Non-pigmented ciliary epithelial cell (primary cell): ENCODE data around the gene KRT26.
"Not testable (repeated sequence)": the region's sequence is repeated elsewhere in the genome, so short reads cannot be mapped to it uniquely, and the experiment has no call there.

ENCODE experiments used
- DNase-seq: peaks from one replicate; pipeline ENCODE4 v3.0.0-alpha.2; 2010; ENCODE audit warnings: low read depth

The KRT26 gene, protein sequence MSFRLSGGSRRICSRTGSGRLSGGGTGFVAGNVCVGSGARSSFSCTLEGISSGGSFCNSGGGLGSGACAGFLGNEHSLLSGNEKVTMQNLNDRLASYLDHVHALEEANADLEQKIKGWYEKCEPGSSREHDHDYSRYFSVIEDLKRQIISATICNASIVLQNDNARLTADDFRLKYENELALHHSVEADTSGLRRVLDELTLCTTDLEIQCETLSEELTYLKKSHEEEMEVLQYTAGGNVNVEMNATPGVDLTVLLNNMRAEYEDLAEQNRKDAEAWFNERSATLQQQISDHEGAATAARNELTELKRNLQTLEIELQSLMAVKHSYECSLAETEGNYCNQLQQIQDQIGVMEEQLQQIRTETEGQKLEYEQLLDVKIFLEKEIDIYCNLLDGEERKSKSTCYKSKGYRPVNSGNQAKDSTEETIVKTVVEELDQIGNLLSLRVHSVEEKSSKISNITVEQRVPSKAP

DNA sequence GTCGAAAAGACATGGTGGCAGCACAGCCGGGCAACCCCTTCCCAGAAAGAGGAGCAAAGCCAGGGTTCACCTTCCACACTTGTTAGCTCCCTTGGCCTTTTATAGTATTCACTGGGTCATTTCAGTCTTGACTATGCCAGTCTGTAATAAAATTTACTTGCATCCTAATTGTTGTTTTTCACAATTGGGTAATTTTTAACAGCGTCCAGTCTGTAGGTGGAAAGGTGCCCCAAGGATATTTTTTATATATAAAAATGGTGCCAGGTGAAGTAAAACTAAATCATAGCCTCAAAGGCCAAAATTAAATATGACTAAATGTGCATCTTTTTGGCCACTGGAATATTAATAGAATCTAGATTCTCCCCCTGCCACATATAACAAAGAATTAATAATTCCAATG, at the start of gene KRT26:
Gene KRT26, minus strand, starts transcription at position 101 of the 400 bp plus-strand sequence. Its CDS starts 88 bp downstream, at position 13.
- no peak for DNase-seq

DNA sequence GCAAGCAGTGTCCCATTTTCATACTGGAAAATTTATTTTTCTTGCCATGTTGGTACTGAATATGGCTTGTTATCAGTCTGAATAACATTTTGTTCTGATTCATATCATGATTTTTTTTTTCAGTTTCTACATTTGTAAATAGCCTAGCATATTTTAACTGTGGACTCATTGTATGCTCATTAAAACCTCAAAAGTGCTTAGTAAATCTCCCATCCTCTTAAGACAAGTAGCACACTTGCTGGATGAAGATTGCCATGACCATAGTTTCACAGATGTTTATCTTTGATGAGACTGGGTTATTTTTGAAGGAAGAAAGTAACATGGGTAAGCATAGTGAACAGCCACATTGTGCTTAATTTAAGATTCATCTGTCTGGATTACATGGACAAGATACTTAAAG, 49.5 kb upstream of the KRT26 start:
- DNase-seq = no peak

DNA sequence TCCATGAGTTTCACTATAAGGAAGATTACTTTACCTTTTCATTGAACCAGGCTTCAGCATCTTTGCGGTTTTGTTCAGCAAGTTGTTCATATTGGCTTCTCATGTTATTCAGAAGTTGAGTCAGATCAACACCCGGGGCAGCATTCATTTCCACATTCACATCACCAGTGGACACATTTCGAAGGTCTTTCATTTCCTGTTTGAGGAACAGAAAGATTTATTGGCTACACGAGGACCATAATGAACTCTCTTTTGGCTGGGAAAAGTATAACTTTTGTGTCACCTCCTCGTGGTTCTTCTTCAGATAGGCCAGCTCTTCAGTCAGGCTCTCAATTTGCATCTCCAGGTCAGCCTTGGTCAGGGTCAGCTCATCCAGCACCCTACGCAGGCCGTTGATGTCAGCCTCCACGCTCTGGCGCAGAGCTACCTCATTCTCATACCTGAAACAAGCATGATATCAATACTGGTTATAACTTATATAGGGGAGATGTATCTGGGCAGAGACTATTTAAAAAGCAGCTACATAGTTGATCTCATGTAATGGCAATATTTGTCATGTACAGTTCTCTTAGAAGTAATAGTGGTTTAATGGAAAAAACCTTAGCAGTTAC, 48.3 kb upstream of the KRT26 start:
- no peak for DNase-seq

DNA sequence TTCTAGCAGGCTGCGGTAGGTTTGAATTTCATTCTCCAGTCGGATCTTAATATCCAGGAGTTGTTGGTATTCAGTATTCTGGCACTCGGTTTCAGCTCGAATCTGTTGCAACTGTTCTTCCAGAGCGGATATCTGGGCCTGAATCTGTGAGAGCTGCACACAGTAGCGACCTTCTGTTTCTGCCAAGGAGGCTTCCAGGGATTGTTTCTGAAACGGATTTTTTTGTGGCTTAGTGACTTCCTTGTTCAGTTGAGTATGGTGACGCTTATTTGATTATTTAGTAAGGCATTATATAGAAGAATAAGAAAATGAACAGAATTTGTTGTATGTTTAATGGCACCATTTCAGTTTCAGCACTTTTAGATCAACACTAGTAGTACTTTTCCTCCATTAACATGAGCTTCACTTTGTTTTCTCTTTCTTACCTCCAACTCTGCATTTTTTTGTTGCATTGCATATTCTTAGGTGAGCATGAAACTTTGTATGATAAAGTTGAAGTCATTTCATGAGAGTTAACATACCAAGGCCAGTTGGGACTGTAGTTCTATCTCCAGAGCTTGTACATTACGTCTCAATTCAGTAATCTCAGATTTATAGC, 47.6 kb upstream of the KRT26 start:
- no peak for DNase-seq

DNA sequence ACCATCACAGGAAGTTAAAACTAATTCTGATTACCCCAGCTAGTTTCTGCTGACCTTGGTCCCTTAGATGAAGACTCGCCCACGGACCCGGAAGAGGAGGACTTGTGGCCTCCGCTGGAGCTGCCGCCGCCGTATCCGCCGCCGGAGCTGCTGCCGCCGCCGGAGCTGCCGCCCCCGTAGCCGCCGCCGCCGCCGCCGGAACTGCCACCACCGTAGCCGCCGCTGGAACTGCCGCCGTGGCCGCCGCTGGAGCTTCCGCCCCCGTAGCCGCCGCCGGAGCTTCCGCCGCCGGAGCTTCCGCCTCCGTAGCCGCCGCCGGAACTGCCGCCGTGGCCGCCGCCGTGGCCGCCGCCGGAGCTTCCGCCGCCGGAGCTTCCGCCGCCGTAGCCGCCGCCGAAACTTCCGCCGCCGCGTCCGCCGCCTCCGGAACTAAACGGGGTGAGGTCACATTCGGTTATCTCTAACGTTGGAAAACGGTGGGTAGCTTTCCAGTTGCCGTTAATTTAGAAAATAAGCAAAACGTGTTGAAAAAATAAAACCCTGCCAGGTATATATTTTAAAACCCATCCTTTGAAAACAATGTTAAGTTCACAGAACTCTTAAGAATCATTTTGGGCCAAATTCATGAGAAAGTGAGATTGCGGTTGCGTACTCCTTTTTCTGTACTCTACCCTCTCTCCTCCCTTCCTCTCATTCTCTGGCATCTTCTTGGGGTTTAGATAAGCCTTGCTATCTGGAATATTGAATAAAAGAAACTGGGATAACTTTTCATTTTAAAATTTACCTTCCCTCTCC, 46.9 kb upstream of the KRT26 start:
- DNase-seq = no peak

DNA sequence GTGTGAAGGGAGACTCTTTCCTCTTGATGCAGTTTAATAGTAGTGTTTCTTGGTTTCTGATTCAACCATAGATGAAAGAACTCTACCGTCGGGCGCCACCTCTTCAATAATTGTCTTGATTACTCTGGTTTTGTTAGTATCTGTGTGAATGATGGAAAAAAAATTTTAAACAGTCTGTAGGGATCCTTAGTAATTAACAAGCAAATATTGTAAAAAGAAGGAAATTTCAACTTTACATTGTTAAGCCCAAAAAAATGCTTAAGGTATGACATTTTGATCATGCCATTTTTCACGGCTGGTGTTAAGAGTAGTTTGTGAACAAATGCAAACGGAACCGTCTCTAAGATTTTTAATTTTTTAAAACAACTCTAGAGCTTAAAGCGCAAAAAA, 46.3 kb upstream of the KRT26 start:
- DNase-seq = no peak

DNA sequence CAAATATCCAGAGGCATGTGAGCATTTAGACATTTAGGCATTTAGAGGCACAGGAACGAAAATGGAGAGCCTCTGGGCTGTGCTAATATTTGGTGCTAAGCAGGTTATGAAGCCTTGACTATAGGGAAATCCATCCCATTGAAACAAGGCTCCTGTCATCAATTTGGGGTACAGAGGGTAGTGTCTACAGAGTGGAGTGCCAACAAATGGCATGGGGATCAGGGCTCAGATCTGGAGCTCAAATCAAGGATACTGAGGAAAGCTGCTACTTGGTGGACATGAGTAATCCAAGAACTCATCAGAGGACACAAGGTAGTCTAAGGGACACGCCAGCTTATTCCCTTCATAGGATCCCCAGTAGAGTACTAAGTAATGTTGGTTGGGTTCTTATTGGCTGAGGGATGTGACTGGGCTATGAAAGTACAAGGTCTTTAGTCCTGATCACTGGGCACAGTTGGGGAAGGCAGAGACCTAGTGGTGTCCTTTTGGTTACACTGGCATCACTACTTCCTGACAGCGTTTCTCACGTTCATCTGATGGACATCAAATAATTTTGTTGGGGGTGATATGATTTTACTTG, 45.2 kb upstream of the KRT26 start:
- no peak for DNase-seq

DNA sequence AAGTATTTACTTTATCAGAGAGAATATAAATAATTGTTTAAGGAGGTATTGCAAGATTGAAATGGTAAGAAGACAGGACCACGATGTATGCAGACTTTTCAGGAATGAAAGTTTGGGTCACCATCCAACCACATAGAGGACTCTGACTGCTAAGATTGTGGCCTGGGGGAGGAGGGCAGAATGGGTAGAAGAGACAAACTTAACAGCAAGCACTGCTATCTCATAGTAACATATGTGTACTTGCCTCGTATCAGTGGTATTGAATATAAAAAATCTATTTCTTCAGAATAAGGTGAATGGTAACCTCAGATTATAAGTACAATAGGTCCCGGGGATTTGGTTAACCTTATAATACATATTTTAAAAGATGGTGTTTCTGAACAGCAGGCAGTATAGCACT, 44.6 kb upstream of the KRT26 start:
- DNase-seq = no peak

DNA sequence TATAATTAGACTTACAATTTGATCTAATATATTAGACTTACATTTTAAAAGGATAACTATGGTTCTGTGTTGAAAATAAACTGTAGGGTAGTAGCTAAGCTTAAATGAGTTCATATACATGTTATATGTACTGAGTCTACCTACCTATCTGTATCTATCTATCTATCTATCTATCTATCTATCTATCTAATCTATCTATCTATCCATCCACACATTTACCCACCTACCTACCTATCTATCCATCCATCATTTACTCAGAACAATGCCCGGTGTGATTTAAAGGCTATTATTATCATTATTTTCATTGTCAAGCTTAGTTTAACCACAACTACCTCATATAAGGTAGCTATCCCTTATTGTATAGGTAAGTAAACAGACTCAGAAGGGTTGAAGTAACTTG, 43.4 kb upstream of the KRT26 start:
- DNase-seq = no peak

DNA sequence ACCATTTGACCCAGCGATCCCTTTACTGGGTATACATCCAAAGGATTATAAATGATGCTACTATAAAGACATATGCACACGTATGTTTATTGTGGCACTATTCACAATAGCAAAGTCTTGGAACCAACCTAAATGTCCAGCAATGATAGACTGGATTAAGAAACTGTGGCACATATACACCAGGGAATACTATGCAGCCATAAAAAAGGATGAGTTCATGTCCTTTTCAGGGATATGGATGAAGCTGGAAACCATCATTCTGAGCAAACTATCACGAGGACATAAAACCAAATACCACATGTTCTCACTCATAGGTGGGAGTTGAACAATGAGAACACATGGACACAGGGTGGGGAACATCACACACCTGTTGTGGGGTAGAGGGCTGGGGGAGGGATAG, 42.7 kb upstream of the KRT26 start:
- DNase-seq = not testable (repeated sequence)

DNA sequence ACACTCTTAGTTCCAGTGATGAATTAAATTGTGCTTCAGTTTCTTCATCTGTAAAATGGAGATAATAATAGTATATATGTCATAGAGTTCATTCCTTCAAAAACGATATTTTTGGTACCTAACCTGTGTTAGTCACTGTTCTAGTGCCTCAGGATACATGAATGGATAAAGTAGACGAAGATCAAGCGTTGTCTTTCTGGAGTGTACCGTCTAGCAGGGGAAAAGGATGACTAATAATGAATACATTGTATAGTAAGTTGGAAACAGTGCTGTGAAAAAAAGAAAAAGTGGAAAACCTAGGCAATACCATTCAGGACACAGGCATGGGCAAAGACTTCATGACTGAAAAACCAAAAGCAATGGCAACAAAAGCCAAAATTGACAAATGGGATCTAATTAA, 41.8 kb upstream of the KRT26 start:
- no peak for DNase-seq

DNA sequence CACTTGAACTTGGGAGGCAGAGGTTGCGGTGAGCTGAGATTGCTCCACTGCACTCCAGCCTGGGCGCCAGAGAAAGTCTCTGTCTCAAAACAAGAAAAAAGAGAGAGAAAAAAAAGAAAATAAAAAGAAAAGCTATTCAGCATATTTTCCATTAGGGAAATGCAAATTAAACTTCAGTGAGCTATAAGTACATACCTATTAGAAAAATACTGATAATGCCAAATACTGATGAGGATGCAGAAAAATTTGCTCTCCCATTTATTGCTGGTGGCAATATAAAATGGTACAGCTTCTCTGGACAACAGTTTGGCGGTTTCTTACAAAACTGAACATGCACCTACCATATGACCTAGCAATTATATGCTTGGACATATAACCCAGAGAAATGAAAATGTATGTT, 40.6 kb upstream of the KRT26 start:
- no peak for DNase-seq

DNA sequence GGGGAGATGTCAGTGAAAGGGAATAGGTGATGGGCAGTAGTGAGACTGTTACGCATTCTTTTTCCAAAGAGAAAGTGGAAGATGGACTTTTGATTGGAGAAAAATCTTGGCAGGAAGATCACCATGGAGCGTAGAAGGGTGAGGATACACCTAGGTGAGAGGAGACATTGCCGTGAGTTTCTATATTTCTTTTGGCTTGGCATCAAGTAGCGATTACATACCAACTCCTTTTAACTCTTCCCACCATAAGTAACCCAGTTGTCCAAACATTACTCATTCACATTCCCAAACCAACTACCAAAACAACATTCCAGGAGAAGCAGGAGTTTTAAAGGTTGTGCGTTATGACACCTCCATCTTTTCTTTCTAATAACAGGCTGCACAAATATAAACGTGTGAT, 38.5 kb upstream of the KRT26 start:
- DNase-seq = no peak

DNA sequence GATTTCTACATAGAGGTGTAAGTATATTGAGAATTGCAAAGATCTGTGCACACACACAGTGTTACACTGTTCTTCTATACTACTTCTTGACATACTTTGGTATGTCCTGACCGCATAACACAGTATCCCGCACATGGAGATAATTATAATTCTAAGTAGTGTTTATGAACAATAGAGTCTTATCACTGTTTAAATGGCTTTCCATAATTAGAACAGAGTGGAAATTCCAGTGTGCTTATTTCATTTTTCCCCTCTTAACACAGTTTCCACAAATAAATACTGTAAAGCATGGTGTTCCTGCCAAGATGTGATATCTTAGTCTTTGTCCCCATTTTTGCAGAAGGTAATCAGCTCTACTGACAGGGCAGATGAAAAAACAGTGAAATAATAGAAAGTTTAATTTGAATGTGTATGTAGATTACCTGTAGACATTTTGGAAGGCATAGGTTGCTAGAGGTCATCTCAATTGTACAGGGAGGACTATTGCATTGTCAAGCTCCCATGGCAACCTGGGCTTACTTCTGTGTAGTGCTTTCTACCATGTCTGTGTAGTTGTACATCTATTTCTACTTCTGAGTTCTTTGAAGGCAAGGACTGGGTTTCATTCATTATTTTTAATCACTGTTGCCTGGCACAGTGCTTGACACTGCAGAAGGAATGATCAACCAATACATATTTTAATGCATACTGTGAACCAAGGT, 37.9 kb upstream of the KRT26 start:
- DNase-seq = no peak

DNA sequence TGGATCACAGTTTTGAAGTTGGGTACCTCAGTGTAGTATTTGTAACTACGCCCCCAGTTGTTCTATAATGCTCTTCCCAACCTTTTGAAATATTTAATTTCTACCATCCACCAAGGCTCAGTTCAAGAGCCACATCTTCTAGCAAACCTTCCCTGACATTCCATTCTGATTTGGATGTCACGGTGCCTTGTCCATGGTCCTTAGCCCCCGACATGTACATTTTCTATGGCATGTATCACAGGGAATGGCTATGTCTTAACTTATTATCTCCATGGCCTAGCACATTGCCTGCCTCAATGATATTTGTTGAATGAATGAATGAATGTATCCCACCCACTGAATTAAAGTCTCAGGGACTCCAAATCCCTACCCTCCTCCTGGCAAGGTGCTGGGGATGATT, 34.1 kb upstream of the KRT26 start:
- no peak for DNase-seq

DNA sequence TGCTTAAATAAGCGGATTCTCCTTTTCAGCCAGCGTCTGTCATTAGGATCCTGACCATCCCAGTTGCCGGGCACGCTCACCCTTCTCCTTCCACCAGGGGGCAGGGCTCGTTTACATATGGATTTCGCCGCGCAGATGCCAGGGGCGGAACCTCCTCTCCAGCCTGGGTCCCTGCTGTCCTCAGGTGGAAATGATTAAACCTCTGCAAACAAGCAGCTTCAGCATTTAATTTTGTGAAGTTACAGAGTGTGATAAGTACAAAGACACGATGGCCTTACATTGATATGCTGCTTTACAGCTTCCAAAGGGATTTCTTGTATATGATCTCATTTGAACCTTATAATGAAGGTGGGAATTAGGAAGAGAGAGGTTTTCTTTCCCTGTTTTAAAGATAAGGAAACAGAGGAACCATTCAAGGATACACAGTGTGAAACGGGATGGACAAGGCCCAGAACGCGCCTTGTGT, 31.6 kb upstream of the KRT26 start:
- no peak for DNase-seq

DNA sequence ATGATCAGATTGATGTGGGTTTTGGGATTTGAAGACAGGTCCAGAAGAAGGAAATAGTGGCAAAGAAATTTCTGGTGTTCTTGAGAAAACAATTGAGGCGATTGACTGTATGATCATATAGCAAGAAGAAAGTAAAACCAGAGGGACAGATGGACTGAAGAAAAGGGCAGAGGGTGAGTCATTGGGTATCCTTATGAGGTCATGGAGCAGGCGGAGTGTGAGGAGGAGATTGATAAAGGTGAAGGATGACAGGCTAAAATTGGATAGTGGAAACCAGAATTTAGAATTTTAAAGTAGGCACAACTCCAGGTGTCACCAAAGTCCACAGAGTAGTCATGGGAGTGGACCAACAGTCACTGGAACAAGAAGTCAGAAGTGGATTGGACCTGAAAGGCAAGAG, 29.2 kb upstream of the KRT26 start:
- DNase-seq = no peak

DNA sequence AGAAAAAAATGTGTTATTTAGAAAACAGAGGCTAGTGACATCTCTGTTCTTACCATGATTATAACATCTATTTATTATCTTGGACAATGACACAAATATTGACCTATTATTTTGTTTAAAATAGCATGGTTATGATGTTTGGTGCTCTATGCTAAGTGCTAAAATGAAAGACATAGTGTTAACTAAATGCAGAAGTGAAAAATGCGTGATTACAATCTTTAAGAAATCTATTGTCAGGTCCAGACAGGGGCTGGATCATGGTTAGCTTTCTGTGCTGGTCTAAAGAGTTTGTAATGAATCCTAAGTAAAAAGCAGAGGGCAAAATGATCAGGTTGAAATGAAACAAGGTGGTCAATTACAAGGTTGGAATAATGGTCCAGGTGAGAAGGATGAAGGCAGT, 28.4 kb upstream of the KRT26 start:
- no peak for DNase-seq

DNA sequence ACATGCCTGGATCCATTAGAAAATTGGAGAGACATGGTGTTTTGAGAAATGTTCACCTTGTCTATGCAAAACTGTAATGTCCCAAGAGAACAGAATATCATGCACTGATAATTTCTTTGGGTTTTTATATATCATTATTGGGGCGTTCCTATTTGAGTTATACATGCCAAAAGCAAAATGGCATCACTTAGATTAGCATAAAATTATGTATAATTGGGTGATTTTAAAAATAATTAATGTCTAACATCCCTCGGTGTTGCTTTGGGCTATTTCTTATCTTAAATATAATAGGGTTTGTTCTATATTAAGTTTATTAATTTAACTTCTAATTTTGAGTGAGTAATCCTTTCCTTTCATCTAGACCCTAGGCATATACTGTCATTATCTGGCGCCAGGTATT, 27.9 kb upstream of the KRT26 start, which contains the start of gene KRT28:
Gene KRT28, minus strand, starts transcription at position 101 of the 400 bp plus-strand sequence. Its CDS starts 66 bp downstream, at position 35.
- DNase-seq = no peak

DNA sequence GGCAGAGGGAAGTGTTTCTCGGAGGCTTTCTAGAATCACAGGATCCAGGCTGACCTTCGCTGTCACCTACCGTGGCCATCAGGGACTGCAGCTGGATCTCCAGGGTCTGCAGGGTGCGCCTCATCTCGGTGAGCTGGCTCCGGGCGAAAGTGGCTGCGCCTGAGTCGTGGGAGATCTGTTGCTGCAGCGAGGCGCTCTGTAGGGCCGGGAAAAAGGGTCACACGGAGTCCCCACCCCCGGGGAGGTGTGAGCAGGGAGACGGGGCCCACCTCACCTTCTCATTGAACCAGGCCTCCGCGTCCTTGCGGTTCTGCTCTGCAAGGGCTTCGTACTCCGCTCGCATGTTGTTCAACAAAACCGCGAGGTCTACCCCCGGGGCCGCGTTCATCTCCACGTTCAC, 24.8 kb upstream of the KRT26 start:
- no peak for DNase-seq

DNA sequence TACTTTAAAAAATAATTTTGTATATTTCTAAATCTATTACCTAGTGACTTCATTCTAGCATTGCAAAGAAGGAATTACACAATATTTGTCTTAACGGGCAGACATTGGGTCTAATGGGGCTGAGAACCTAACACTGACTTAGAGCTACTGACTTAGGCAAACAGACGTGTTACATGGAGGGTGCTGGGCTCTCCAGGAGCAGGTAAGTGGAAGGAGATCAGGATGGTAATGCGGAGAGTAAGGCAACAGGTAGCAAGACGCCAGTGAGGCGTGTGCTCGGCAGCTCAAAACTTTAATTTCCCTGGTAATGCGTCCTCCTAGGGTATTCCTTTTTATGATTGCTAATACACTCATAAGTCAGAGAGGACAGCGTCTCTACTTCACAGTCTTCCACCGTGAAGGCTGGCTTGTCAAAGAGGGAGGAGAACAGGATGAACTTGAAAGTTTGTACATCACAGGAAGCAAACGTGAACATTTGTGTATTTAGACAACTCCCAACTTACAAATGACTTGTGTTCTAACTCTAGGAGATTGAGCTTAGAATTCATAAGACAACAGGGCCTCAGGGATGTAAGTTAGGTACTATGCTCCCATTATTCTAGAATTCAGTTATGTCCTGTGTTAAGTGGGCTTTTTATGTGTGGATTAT, 23.1 kb upstream of the KRT26 start:
- DNase-seq = no peak
